GM12874 (cell line): Measurements from ENCODE around the gene ESF1.

Experiments used
- CTCF ChIP-seq: IDR thresholded peaks from 2 replicates; pipeline ENCODE4 v1.5.1; 2011; ENCODE audit warnings: low read depth, mild to moderate bottlenecking, control low read depth, low read length, moderate library complexity; ENCODE audit not compliant: insufficient read depth

The ESF1 gene

DNA sequence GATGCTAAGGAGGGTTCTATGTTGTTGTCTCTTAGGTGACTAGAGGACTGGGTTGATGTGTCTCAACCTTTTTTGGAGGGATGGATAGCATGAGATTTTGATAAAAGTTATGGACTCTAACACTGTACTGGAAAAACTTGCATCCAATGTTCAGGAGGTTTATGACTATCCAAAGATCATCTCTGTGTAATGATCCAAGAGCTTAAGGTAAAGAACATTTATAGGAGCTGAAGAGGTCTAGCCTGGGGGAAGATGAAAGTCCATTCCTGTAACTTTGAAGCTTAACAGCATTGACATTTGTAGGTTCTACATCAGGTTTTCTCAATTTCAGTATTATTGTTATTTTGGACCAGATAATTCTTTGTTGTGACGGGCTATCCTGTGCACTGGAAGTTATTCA, 48.9 kb downstream of the ESF1 start:
- TF ChIP-seq CTCF = no peak

DNA sequence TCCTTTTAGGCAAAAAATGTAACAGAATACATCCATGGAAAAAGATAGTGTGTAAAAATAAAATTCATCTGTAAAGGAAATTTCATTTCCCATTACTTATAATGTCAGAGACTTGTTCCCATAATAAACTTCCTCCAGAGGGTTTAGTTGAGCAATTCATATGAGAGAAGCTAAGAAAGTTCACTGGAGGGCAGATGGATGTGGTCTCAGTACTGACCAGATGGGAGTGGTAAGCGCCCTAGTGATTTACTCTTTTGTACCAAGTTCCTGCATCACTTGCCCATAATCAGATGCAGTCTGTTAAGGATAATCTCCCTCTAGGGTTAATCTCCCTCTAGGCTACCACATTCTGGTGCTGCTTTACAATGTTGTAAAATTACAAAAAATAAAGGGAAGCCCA, 61.7 kb downstream of the ESF1 start:
- TF ChIP-seq CTCF = no peak

GRCh38 chr20:13718171-13718570, 66.5 kb downstream of the ESF1 start:
- TF ChIP-seq CTCF = no peak

DNA sequence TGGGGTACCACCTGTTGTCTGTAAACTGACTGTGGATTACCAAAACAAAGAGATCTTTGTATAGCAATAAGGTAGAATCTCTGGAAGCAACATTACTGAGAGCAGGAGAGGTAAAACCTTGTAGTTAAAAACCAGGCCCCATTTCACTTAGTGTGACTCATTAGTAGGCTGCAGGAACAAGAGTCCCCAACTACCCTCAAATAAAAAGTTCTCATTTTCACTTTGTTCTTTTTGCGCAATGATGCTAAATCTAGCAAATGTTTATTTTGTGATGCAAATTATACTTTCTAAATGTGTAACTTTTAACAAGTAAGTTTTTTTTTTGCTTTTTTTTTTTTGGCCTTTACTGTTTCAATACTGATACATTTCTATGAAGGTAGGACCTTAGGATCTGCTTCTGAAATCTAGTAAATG, 67.1 kb downstream of the ESF1 start:
- TF ChIP-seq CTCF = no peak

DNA sequence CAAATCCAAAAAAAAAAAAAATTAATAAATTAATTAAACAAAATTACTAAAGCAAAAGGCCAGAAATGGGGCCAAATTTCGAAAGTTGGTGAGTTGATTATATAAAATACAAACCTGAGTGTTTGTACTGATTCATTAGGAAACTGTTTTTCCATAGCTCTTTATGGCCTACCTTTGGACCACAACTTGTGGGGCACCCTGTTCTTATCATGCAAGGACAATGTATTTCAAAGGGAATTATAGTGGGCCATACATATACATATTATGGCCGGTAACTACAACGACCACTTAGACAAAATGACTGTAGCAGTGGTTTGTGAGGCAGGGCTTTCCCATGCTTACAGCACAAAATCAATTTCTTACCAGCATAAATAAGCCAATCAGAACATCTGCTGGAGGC, 69.5 kb downstream of the ESF1 start:
- TF ChIP-seq CTCF = no peak

DNA sequence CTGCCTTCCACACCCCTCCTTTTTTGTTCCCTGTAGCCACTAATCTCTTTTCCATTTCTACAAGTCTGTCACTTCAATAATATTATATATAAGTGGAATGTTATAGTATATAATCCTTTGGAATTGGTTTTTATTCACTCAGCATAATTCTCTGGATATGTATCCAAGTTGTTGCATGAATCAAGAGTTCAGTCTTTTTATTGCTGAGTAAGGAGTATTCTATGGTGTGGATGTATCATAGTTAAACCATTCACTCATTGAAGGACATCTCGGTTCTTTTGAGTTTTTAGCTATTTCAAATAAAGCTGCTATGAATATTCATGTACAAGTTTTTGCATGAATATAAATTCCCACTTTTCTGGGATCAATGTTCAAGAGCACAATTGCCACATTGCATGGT, 76.5 kb downstream of the ESF1 start:
- TF ChIP-seq CTCF = no peak

GRCh38 chr20:13703265-13703664, 81.5 kb downstream of the ESF1 start:
- no peak for TF ChIP-seq CTCF

DNA sequence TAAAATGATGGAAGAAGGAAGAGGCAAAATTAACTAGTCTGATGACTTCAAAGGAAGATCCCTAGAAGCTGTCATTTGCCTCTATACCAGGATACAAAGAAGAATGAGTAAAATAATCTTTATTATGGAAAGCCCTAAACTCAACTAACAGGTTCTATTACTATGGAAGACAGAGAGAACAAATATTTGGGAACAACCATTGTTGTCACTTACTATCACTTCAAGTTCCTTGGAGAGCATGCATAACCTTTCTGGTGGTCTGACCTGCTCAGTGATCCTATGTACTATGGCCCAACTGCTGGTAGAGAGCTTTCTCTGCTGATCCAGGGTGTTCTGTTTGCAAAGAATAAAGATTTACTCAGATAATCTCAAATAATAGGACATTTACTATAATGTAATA, 83.2 kb downstream of the ESF1 start:
- no peak for TF ChIP-seq CTCF
